NCI-H460 (cell line): Measurements from ENCODE around the gene PLEKHA8. TPM values are rescaled to one million over a fixed set of nuclear protein-coding genes. Genes with fewer than 3 reads are reported as not detected.
A peak's percentile ranks its signal among the peaks of the same experiment; 100 is the strongest.

Experiments
- DNase-seq: peaks from one replicate; pipeline ENCODE4 v3.0.0-alpha.2; 2016; ENCODE audit warnings: low read depth; ENCODE audit errors: extremely low read depth
- total RNA-seq: library from RNA; depleted of rRNA; stranded (reverse); fragments of >200 nt; shearing (Covaris generic); gene quantifications from 2 replicates; pipeline ENCODE4 v1.2.3, GENCODE V29; 2014

The PLEKHA8 gene
- total RNA-seq, 1 experiment from 2014 or later, result 18.3 TPM

DNA sequence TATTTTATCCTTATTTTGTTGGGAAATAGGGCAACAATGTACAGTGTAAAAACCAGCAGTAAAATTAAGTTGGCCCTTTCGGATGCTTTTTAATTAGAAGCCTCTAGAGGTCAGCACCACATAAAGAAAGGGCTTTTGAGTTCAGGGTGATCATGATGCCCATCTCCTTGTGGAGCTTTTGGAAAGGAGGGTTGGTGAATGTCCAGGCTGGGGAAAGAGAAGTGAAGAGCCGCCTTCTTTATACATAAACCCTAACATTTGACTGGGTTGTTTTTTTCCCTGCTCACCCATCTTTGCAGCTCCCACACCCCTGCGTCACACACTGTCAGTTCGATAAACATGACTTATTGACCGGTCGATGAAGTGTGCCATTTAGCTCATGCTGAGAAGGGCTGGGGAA, 136.4 kb downstream of the PLEKHA8 start:
- peak; percentile 47 for DNase-seq

GRCh38 chr7:30165590-30165989, 137.4 kb downstream of the PLEKHA8 start:
- DNase-seq, result no peak

- no peak for DNase-seq
Measured at GRCh38 chr7:30166155-30166840, 138.1 kb downstream of the PLEKHA8 start.

- no peak for DNase-seq
Measured at GRCh38 chr7:30166841-30167235, 138.6 kb downstream of the PLEKHA8 start.

DNA sequence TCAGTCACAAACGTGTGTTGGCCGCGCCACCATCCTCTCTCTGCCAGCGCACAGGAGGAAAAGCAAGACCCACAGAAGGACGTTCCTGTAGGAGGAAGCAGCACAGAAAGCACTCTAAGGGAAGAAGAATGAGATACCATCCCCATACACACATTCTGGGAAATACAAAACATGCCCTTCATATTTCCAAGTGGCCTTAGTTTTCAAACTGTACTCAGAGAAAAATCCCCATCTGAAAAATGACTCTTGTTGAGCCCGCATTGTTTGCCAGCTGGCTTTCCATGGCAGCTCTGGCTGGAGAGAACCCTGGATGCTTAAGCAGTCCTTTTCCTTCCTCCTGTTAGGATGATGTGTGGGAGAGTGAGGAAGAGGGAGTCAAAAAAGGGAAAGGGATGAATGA, 139.7 kb downstream of the PLEKHA8 start:
- no peak for DNase-seq

GRCh38 chr7:30168835-30169573, 140.8 kb downstream of the PLEKHA8 start:
- no peak for DNase-seq

DNA sequence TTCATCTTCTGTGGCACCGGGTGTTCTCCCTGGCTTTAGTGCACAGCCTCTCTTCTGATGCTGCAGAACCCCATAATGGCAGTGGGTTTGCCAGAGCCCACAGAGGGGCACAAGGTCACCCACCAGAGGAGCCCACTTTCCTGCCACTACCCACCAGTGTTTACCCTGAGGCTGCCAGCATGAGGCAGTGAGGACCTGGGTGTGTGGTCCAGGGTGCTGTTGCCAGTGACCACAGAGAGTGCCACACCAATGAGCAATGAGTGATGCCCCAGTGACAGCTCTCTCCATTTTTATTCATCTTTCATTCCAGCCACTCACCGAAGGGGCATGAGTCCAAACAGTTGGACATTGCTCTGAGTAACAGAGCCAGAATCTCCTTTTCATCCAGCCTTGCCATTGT, 141.4 kb downstream of the PLEKHA8 start:
- no peak for DNase-seq

GRCh38 chr7:30170476-30171205, 142.4 kb downstream of the PLEKHA8 start:
- DNase-seq, result no peak

GRCh38 chr7:30171766-30172447, 143.7 kb downstream of the PLEKHA8 start:
- peak; percentile 30 for DNase-seq

- no peak for DNase-seq
Measured at GRCh38 chr7:30172451-30172850, 144.2 kb downstream of the PLEKHA8 start.

DNA sequence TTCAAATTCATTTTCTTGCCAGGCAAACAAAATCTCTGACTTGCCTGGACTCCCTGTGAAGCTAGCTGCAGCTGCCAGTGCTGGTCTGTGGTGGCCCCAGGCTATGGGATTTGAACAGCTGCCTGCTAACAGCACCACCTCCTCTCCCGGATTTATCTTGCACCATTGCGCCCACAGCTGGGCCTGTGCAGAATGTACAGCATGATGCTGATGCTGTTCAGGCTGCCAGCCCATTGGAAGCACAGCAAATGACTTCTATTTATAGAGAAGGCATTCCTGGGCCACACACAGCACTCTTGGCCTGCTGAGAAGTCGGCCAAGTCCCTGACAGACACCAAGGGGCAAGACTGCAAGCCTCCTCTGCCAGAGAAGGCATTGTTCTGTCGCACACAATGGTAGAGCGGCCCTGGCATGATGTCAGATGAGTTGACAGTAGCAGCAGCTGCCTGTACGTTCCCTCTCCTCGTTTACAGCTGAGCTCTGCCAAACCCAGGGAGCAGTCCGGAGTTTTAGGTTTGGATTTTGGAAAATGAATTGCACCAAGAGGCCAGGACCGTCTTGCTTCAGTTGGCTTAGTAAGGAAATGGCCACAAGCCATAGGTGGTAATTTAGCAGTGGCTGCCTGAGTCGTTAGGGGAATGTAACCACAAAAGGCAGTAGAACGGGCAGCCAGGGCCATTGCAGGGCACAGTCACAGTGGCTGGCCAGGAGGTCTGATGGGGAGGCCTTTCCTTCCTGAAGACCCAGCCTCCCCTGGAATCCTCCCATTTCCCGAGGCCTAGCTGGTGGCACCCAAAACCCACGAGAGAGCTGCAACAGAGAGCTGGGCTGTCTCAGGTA, 145.1 kb downstream of the PLEKHA8 start:
- peak; percentile 63 for DNase-seq

GRCh38 chr7:30175180-30175579, 147.0 kb downstream of the PLEKHA8 start:
- DNase-seq, result no peak

- no peak for DNase-seq
Measured at GRCh38 chr7:30175636-30176147, 147.5 kb downstream of the PLEKHA8 start.

DNA sequence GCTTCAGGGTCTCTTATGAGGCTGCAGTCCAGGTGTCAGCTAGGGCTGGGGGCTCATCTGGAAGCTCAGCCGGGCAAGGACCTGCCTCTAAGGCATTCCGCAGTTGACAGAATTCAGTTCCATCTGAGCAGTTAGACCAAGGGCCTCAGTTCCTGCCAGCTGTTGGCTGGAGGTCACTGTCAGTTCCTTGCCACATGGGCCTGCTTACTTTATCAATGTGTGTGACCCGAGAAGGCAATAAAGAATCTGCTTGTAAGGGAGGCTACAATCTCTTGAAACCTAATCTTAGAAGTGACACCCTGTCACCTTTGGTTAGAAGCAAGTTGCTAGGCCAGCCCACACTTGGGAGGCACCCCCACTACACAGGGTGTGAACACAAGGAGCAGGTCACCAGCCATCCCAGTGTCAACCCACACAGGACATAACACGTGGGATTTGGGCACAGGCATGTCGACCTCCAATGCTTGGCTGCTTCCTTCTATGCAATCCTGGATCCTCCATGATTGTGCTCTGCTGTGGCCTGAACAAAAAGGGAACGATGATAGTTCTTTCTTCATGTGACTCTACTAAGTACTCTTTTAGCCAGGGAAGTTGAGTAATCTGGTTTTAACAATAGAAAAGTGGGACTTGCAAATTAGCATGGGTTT, 148.4 kb downstream of the PLEKHA8 start:
- DNase-seq, result no peak

GRCh38 chr7:30177186-30177585, 149.0 kb downstream of the PLEKHA8 start:
- DNase-seq, result no peak

DNA sequence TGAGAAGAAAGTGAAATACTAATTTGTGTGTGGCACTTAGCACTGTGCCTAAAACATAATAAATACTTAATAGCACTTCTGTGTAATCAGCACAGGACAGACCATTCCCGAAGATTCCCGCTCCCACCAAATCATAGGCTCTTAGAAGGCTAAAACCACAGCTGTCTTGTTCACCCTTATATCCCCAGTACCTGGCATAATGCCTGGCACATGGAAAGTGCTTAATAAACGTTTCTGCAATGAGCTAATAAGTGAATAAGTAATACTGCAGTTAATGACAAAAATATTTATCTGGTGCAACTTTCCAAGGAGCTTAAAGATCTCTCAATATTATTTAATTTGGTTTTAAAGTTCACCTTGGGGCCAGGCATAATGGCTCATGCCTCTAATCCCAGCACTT, 149.8 kb downstream of the PLEKHA8 start:
- DNase-seq, result no peak

DNA sequence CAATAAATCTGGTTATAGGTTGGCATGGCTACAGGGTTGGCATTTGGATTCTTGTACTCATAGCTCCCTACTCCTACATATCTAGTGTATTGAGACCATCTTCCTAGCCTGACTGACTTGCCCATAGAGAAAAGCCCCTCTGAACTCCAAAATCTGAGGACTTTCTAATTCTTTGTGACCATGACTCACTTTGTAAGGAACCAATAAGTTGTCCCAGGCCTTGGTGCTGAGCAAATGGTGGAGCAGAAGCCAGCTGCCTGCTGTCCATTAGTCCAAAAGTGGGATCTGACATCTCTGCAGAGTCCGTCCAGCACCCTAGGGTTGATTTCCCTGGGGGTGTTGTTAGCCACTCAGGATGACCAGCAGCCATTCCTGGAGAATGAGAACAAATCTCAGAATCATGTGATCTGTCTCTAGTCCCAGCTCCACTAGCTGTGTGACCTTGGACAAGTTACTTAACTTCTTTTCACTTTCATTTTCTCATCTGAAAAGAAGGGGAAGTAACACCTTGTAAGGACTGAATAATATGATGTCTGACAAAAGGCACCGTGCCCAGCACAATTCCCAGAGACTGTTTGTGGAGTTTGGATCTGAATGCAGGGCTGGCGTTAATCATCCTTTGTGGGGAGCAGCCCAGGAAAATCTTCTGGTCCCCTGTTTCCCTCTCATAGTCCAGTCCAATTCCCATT, 150.7 kb downstream of the PLEKHA8 start:
- no peak for DNase-seq
